Colonic mucosa (tissue), 4 donors: ENCODE results near the gene ANKS1B. TPM values are rescaled to one million over a fixed set of nuclear protein-coding genes. Genes with fewer than 3 reads are reported as not detected.

Source experiments
- DNase-seq: peaks from one replicate; pipeline ENCODE4 v3.0.0-alpha.2; 2020
- H3K27ac ChIP-seq: fragments of 200-600 bp; one replicate; pipeline ENCODE4 v1.8.0; 2021
- H3K27me3 ChIP-seq: fragments of 200-600 bp; one replicate; pipeline ENCODE4 v1.8.0; 2021
- H3K36me3 ChIP-seq: fragments of 200-600 bp; one replicate; pipeline ENCODE4 v1.8.0; 2021
- H3K4me1 ChIP-seq: fragments of 200-600 bp; one replicate; pipeline ENCODE4 v1.8.0; 2021; ENCODE audit warnings: mild to moderate bottlenecking
- H3K4me3 ChIP-seq: fragments of 200-600 bp; one replicate; pipeline ENCODE4 v1.8.0; 2021
- H3K9ac ChIP-seq, 2 donors: one replicate each; pipeline ENCODE4 v1.7.0; 2013; ENCODE audit warnings: control low read depth in 2 of 2, low read depth in 2 of 2, low read length in 2 of 2
- H3K9me3 ChIP-seq: fragments of 200-600 bp; one replicate; pipeline ENCODE4 v1.8.0; 2021
- CTCF ChIP-seq: fragments of 200-600 bp; IDR thresholded peaks from one replicate; pipeline ENCODE4 v1.8.0; 2022; ENCODE audit warnings: antibody characterized with exemption, mild to moderate bottlenecking
- intact Hi-C: fragments of 100-400 bp; cut with DNase I; formaldehyde crosslinking; loops from one replicate; pipeline ENCODE4 v1.14.1; 2022
- total RNA-seq, 2 donors: library from RNA; stranded (reverse); fragmentation: NEBNext Ultra II Directional in 1 of 2; extraction: Animal tissue kit (Norgen Biotek cat#: 25700) in 1 of 2; gene quantifications; one replicate each; pipeline ENCODE4 v1.2.1, GENCODE V29; 2021
- donor health status: healthy.
- donor health status: DM: no; HTN: no; CAD: no.
- donor health status: DM: no; HTN: no; CAD: no.

The ANKS1B gene
- total RNA-seq, 2 donors from 2014 or later: 1.7 to 3.3 TPM

- DNase-seq: no peak
- Histone ChIP-seq H3K27ac (no peak overlapping the region), H3K9me3 (no peaks in the 10 kb centered on the region), H3K4me3 (no peak overlapping the region), H3K4me1 (no peaks in the 10 kb centered on the region), H3K36me3 (no peaks in the 10 kb centered on the region), H3K27me3 (no peaks in the 10 kb centered on the region), H3K9ac (no peak overlapping the region)
- intact Hi-C loops: no loop called here
- no peak for TF ChIP-seq CTCF
Observed at GRCh38 chr12:99977550-99977949, 7.2 kb downstream of the ANKS1B start.

GRCh38 chr12:99976762-99977161 is 8.0 kb downstream of the ANKS1B start:
- DNase-seq: no peak
- Histone ChIP-seq H3K4me1 (no peaks in the 10 kb centered on the region), H3K27ac (no peak overlapping the region), H3K27me3 (no peaks in the 10 kb centered on the region), H3K4me3 (no peak overlapping the region), H3K9ac (no peak overlapping the region), H3K36me3 (no peaks in the 10 kb centered on the region), H3K9me3 (no peaks in the 10 kb centered on the region)
- intact Hi-C loops: no loop called here
- no peak for TF ChIP-seq CTCF

DNA sequence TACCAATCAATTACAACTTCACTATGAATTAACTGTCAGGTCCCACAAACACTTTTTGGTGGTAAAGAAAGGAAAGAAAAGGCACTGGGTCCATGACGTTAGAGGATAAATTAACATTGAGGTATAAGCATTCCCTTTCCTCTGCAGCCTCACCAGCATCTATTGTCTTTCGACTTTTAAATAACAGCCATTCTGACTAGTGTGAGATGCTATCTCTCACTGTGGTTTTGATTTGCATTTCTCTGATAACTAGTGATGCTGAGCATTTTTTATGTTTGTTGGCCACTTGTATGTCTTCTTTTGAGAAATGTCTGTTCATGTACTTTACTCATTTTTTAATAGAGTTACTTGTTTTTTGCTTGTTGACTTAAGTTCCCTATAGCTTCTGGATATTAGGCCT is 9.4 kb downstream of the ANKS1B start:
- H3K4me1 ChIP-seq: no peaks in the 10 kb centered on the region
- no peaks in the 10 kb centered on the region for H3K9me3 ChIP-seq
- no peaks in the 10 kb centered on the region for H3K27me3 ChIP-seq
- H3K27ac ChIP-seq: no peak overlapping the region
- H3K36me3 ChIP-seq: no peaks in the 10 kb centered on the region
- no peak overlapping the region for H3K9ac ChIP-seq
- TF ChIP-seq CTCF: no peak
- no peak overlapping the region for H3K4me3 ChIP-seq
- DNase-seq: no peak
- intact Hi-C loops: no loop called here

GRCh38 chr12:99974146-99974545 is 10.6 kb downstream of the ANKS1B start:
- Histone ChIP-seq H3K36me3 (no peaks in the 10 kb centered on the region), H3K9me3 (no peaks in the 10 kb centered on the region), H3K9ac (no peak overlapping the region), H3K4me1 (no peaks in the 10 kb centered on the region), H3K27ac (no peak overlapping the region), H3K27me3 (no peaks in the 10 kb centered on the region), H3K4me3 (no peak overlapping the region)
- no peak for DNase-seq
- no peak for TF ChIP-seq CTCF
- intact Hi-C loops: no loop called here

DNA sequence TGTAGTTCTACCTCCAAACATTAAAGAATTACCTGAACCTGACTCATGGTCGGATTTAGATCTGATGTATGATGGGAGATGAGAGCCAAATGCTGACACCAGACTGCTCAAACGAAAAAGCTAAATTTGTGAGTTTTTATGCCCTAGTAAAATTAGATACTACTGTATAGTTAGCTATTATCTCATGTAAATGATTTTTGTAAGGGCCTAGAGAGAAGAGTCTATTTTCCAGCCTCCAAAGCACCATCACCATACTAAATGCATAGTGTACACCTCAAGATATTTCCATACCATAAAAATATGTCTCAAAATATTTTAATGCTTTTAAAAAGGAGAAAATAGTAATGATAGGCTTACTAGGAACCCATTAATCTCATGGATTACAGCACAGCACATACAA is 18.3 kb downstream of the ANKS1B start:
- H3K36me3 ChIP-seq: no peaks in the 10 kb centered on the region
- no peaks in the 10 kb centered on the region for H3K27me3 ChIP-seq
- H3K4me1 ChIP-seq: no peaks in the 10 kb centered on the region
- H3K4me3 ChIP-seq: no peak overlapping the region
- DNase-seq: no peak
- no peak overlapping the region for H3K9ac ChIP-seq
- intact Hi-C loops: no loop called here
- H3K27ac ChIP-seq: no peak overlapping the region
- no peak for TF ChIP-seq CTCF
- no peaks in the 10 kb centered on the region for H3K9me3 ChIP-seq

GRCh38 chr12:99960311-99960710 is 24.4 kb downstream of the ANKS1B start:
- Histone ChIP-seq H3K9ac (no peak overlapping the region), H3K4me3 (no peak overlapping the region), H3K9me3 (no peaks in the 10 kb centered on the region), H3K4me1 (no peaks in the 10 kb centered on the region), H3K27me3 (no peaks in the 10 kb centered on the region), H3K27ac (no peak overlapping the region), H3K36me3 (no peaks in the 10 kb centered on the region)
- intact Hi-C loops: no loop called here
- TF ChIP-seq CTCF: no peak
- DNase-seq: no peak
